PFSK-1 (cell line): Measurements from ENCODE around the gene C18orf54.

Source experiments
- POLR2AphosphoS5 ChIP-seq: IDR thresholded peaks from 2 replicates; pipeline ENCODE4 v1.6.1; 2012; ENCODE audit warnings: low read depth, mild to moderate bottlenecking, control low read depth, low read length, moderate library complexity
- SIN3A ChIP-seq: IDR thresholded peaks from 2 replicates; pipeline ENCODE4 v1.6.1; 2012; ENCODE audit warnings: mild to moderate bottlenecking, low read length, moderate library complexity, borderline replicate concordance; ENCODE audit not compliant: insufficient read depth
- TAF1 ChIP-seq: IDR thresholded peaks from 2 replicates; pipeline ENCODE4 v1.6.1; 2012; ENCODE audit warnings: low read length, control low read depth, borderline replicate concordance; ENCODE audit not compliant: insufficient read depth
- TF ChIP-seq, protein P1 (sequence below), 2 experiments: IDR thresholded peaks; 2 replicates each; pipeline versions ENCODE4 v1.6.1 to v1.8.0; 2011 to 2012; ENCODE audit warnings: low read depth in 2 of 2, low read length in 2 of 2, control low read depth in 1 of 2, inconsistent platforms in 1 of 2, mild to moderate bottlenecking in 1 of 2, moderate library complexity in 1 of 2; ENCODE audit not compliant: insufficient read depth in 1 of 2

- no peak for TF ChIP-seq POLR2AphosphoS5
- TF ChIP-seq, protein P1, sequence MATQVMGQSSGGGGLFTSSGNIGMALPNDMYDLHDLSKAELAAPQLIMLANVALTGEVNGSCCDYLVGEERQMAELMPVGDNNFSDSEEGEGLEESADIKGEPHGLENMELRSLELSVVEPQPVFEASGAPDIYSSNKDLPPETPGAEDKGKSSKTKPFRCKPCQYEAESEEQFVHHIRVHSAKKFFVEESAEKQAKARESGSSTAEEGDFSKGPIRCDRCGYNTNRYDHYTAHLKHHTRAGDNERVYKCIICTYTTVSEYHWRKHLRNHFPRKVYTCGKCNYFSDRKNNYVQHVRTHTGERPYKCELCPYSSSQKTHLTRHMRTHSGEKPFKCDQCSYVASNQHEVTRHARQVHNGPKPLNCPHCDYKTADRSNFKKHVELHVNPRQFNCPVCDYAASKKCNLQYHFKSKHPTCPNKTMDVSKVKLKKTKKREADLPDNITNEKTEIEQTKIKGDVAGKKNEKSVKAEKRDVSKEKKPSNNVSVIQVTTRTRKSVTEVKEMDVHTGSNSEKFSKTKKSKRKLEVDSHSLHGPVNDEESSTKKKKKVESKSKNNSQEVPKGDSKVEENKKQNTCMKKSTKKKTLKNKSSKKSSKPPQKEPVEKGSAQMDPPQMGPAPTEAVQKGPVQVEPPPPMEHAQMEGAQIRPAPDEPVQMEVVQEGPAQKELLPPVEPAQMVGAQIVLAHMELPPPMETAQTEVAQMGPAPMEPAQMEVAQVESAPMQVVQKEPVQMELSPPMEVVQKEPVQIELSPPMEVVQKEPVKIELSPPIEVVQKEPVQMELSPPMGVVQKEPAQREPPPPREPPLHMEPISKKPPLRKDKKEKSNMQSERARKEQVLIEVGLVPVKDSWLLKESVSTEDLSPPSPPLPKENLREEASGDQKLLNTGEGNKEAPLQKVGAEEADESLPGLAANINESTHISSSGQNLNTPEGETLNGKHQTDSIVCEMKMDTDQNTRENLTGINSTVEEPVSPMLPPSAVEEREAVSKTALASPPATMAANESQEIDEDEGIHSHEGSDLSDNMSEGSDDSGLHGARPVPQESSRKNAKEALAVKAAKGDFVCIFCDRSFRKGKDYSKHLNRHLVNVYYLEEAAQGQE (IDR thresholded peaks at IDR 0.05; ENCODE audit: insufficient read depth in 1 of 2, low read depth in 2 of 2, low read length in 2 of 2), result no peak
- no peak for TF ChIP-seq TAF1
- TF ChIP-seq SIN3A, result no peak
Observed at GRCh38 chr18:54387631-54388030, 29.9 kb downstream of the C18orf54 start.
